K562 (cell line): ENCODE measurements around the gene TBL2. TPM values are rescaled to one million over a fixed set of nuclear protein-coding genes. Genes with fewer than 3 reads are reported as not detected.

Source experiments
- ATF7 ChIP-seq: fragments of 450-650 bp; IDR thresholded peaks from 2 replicates; pipeline ENCODE4 v1.7.1; 2014; ENCODE audit warnings: mild to moderate bottlenecking, moderate library complexity
- FOXK2 ChIP-seq, 2 experiments: fragments of 450-650 bp; IDR thresholded peaks in 1 of 2; conservative IDR thresholded peaks in 1 of 2; 2 replicates each; pipeline ENCODE4 v1.6.1; 2016; ENCODE audit warnings: low read depth in 2 of 2, mild to moderate bottlenecking in 1 of 2
- PURB ChIP-seq: sonication (generic); formaldehyde crosslinking; IDR thresholded peaks from 2 replicates; pipeline ENCODE4 v1.9.0; 2021; ENCODE audit warnings: low read depth, mild to moderate bottlenecking, missing genetic modification reagents
- RBM22 ChIP-seq: fragments of 200-400 bp; formaldehyde crosslinking; IDR thresholded peaks from 2 replicates; pipeline ENCODE4 v1.6.1; 2018; ENCODE audit warnings: low read length, low read depth; ENCODE audit not compliant: poor library complexity, severe bottlenecking
- SOX6 ChIP-seq: fragments of 450-650 bp; IDR thresholded peaks from 2 replicates; pipeline ENCODE4 v1.6.1; 2014; ENCODE audit warnings: mild to moderate bottlenecking
- SP1 ChIP-seq: sonication (generic); formaldehyde crosslinking; IDR thresholded peaks from 2 replicates; pipeline ENCODE4 v1.8.1; 2022; ENCODE audit warnings: mild to moderate bottlenecking, missing genetic modification reagents
- ZNF175 ChIP-seq: fragments of 200-800 bp; sonication (Bioruptor generic); IDR thresholded peaks from 2 replicates; pipeline ENCODE4 v1.6.1; 2016; ENCODE audit warnings: low read depth, mild to moderate bottlenecking, missing genetic modification characterization, missing compliant biosample characterization
- ZNF445 ChIP-seq: fragments of 250-450 bp; sonication (Bioruptor Pico); IDR thresholded peaks from 2 replicates; pipeline ENCODE4 v1.4.0; 2020; ENCODE audit warnings: low read depth, mild to moderate bottlenecking, moderate library complexity
- ZNF644 ChIP-seq: fragments of 200-800 bp; sonication (Bioruptor generic); IDR thresholded peaks from 2 replicates; pipeline ENCODE4 v1.6.1; 2016; ENCODE audit warnings: low read depth, missing genetic modification characterization, missing compliant biosample characterization
- polyA plus RNA-seq, 8 experiments: library from polyadenylated mRNA; depleted of rRNA in 4 of 8; stranded (reverse) in 5 of 8; unstranded in 3 of 8; fragments of >200 nt; fragmentation: Nextera tagmentation in 2 of 8; fragmentation: Illumina TruSeq in 1 of 8; extraction: Ambion mirVana in 2 of 8; extraction: Trizol in 1 of 8; gene quantifications; 2 replicates each; pipeline versions ENCODE4 v1.2.1 to v1.2.3, GENCODE V29; 2011 to 2014; ENCODE audit warnings: inconsistent platforms in 1 of 8, missing spikeins in 1 of 8
- total RNA-seq, 7 experiments: library from RNA; depleted of rRNA in 6 of 7; stranded (reverse); fragments of >200 nt in 6 of 7; fragmentation: Illumina TruSeq in 2 of 7; extraction: Trizol in 2 of 7; gene quantifications; 2 replicates each; pipeline versions ENCODE4 v1.2.1 to v1.2.3, GENCODE V29; 2011 to 2021; ENCODE audit warnings: low replicate concordance in 1 of 7
- TF ChIP-seq, protein P1 (sequence below): fragments of 450-650 bp; IDR thresholded peaks from 2 replicates; pipeline ENCODE4 v1.6.1; 2014; ENCODE audit warnings: low read depth, mild to moderate bottlenecking, moderate library complexity, borderline replicate concordance
- TF ChIP-seq, protein P2 (sequence below): fragments of 250-450 bp; sonication (Bioruptor Pico); IDR thresholded peaks from 2 replicates; pipeline ENCODE4 v1.5.0; 2021
- TF ChIP-seq, protein P3 (sequence below): fragments of 450-650 bp; conservative IDR thresholded peaks from 2 replicates; pipeline ENCODE4 v1.6.1; 2016; ENCODE audit warnings: missing genetic modification characterization, low read depth, mild to moderate bottlenecking, control low read depth, missing compliant biosample characterization
- TF ChIP-seq, protein P4 (sequence below): sonication (generic); formaldehyde crosslinking; IDR thresholded peaks from 2 replicates; pipeline ENCODE4 v1.8.0; 2022; ENCODE audit warnings: mild to moderate bottlenecking, missing genetic modification reagents
- TF ChIP-seq, protein P5 (sequence below): fragments of 450-650 bp; IDR thresholded peaks from one replicate; pipeline ENCODE4 v1.6.1; 2018; ENCODE audit warnings: mild to moderate bottlenecking, moderate library complexity; ENCODE audit not compliant: partially characterized antibody
- TF ChIP-seq, protein P6 (sequence below), 2 experiments: fragments of 450-650 bp in 1 of 2; IDR thresholded peaks; 2 replicates each; pipeline ENCODE4 v1.6.1; 2011 to 2017; ENCODE audit warnings: low read depth in 2 of 2, antibody characterized with exemption in 1 of 2, borderline replicate concordance in 1 of 2, low read length in 1 of 2, mild to moderate bottlenecking in 1 of 2, mixed read lengths in 1 of 2; ENCODE audit not compliant: control insufficient read depth in 1 of 2

Gene TBL2
- total and polyA plus RNA-seq, 9 of the 15 experiments (the other 6 are each of a cell fraction or from before 2014, with no cell fraction given) = 2.5 to 123 (median 49.2) TPM

DNA sequence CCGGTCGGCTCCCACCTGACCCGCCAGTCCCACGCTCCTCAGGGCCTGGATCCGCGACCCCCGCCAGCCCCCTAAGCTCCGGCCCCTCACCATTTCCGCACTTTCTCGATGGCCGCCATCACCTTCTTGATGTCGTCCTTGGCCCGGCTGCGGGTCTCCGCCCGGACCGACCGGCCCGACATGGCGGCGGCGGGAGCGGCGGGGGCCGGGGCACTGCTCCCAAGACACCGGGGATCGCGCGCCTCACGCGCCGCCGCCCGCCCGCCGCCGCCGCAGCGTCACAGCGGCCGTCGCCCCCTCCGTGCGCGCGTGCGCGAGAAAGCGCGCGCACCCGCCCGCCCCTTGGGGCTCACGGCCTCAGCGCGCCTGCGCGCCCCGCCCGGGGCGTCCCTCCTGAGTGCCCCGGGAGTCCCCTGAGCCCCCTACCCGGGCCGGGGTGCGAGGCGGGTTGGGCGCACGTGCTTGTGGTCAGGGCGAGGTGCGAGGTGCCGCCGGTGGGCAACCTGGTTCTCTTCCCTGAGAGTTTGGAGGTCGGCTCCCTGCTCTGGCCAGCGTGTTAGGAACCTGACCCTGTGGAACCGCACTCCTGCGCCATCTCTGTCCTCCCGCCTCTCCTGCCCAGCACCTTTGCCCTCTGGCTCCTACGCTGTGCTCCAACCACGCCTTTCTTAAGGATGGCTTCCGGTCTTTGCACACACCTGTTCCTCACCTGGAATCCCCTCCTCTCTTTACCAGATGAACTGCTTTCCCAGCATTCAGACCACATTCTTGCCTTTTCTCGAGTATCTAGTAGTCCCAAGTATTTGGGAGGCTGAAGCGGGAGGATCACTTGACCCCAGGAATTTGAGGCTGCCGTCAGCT, 20.8 kb downstream of the TBL2 start, which contains the start of gene BCL7B (continued):
- TF ChIP-seq, protein P1, sequence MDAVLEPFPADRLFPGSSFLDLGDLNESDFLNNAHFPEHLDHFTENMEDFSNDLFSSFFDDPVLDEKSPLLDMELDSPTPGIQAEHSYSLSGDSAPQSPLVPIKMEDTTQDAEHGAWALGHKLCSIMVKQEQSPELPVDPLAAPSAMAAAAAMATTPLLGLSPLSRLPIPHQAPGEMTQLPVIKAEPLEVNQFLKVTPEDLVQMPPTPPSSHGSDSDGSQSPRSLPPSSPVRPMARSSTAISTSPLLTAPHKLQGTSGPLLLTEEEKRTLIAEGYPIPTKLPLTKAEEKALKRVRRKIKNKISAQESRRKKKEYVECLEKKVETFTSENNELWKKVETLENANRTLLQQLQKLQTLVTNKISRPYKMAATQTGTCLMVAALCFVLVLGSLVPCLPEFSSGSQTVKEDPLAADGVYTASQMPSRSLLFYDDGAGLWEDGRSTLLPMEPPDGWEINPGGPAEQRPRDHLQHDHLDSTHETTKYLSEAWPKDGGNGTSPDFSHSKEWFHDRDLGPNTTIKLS = peak; percentile 48; the same call in 1 of the 2 replicates
- TF ChIP-seq PURB (no peak), SOX6 (no peak), ATF7 (0 out of 2 replicates have a peak, but pooled peaks have one; percentile 48), ZNF175 (CRISPR knock-in tag) (peak; percentile 82; the same call in 1 of the 2 replicates), ZNF445 (CRISPR knock-in tag) (no peak), SP1 (CRISPR knock-in tag) (0 out of 2 replicates have a peak, but pooled peaks have one; percentile 25), ZNF644 (tag) (0 out of 2 replicates have a peak, but pooled peaks have one; percentile 6), FOXK2 (conservative IDR thresholded peaks at IDR 0.05 in 1 of 2, IDR thresholded peaks at IDR 0.05 in 1 of 2; ENCODE audit: low read depth in 2 of 2) (no peak), RBM22 (peak; percentile 35)
- TF ChIP-seq, protein P2, sequence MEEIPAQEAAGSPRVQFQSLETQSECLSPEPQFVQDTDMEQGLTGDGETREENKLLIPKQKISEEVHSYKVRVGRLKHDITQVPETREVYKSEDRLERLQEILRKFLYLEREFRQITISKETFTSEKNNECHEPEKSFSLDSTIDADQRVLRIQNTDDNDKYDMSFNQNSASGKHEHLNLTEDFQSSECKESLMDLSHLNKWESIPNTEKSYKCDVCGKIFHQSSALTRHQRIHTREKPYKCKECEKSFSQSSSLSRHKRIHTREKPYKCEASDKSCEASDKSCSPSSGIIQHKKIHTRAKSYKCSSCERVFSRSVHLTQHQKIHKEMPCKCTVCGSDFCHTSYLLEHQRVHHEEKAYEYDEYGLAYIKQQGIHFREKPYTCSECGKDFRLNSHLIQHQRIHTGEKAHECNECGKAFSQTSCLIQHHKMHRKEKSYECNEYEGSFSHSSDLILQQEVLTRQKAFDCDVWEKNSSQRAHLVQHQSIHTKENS (CRISPR knock-in tag) = no peak
- TF ChIP-seq, protein P3, sequence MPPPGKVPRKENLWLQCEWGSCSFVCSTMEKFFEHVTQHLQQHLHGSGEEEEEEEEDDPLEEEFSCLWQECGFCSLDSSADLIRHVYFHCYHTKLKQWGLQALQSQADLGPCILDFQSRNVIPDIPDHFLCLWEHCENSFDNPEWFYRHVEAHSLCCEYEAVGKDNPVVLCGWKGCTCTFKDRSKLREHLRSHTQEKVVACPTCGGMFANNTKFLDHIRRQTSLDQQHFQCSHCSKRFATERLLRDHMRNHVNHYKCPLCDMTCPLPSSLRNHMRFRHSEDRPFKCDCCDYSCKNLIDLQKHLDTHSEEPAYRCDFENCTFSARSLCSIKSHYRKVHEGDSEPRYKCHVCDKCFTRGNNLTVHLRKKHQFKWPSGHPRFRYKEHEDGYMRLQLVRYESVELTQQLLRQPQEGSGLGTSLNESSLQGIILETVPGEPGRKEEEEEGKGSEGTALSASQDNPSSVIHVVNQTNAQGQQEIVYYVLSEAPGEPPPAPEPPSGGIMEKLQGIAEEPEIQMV (tag) = no peak
- TF ChIP-seq, protein P4, sequence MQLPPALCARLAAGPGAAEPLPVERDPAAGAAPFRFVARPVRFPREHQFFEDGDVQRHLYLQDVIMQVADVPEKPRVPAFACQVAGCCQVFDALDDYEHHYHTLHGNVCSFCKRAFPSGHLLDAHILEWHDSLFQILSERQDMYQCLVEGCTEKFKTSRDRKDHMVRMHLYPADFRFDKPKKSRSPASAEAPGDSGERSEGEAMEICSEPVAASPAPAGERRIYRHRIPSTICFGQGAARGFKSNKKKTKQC (CRISPR knock-in tag) = peak; percentile 94; the same call in 1 of the 2 replicates
- TF ChIP-seq, protein P5, sequence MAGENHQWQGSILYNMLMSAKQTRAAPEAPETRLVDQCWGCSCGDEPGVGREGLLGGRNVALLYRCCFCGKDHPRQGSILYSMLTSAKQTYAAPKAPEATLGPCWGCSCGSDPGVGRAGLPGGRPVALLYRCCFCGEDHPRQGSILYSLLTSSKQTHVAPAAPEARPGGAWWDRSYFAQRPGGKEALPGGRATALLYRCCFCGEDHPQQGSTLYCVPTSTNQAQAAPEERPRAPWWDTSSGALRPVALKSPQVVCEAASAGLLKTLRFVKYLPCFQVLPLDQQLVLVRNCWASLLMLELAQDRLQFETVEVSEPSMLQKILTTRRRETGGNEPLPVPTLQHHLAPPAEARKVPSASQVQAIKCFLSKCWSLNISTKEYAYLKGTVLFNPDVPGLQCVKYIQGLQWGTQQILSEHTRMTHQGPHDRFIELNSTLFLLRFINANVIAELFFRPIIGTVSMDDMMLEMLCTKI = no peak
- TF ChIP-seq, protein P6, sequence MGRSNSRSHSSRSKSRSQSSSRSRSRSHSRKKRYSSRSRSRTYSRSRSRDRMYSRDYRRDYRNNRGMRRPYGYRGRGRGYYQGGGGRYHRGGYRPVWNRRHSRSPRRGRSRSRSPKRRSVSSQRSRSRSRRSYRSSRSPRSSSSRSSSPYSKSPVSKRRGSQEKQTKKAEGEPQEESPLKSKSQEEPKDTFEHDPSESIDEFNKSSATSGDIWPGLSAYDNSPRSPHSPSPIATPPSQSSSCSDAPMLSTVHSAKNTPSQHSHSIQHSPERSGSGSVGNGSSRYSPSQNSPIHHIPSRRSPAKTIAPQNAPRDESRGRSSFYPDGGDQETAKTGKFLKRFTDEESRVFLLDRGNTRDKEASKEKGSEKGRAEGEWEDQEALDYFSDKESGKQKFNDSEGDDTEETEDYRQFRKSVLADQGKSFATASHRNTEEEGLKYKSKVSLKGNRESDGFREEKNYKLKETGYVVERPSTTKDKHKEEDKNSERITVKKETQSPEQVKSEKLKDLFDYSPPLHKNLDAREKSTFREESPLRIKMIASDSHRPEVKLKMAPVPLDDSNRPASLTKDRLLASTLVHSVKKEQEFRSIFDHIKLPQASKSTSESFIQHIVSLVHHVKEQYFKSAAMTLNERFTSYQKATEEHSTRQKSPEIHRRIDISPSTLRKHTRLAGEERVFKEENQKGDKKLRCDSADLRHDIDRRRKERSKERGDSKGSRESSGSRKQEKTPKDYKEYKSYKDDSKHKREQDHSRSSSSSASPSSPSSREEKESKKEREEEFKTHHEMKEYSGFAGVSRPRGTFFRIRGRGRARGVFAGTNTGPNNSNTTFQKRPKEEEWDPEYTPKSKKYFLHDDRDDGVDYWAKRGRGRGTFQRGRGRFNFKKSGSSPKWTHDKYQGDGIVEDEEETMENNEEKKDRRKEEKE (IDR thresholded peaks at IDR 0.05; ENCODE audit: borderline replicate concordance in 1 of 2, control insufficient read depth in 1 of 2, low read depth in 2 of 2, low read length in 1 of 2) = no peak
